Activated CD4-positive, alpha-beta T cell treated with anti-CD3 and anti-CD28 coated beads for 36 hours (primary cell): ENCODE measurements around the gene COMMD8. TPM values are rescaled to one million over a fixed set of nuclear protein-coding genes. Genes with fewer than 3 reads are reported as not detected.
"Not testable (repeated sequence)": the region's sequence is repeated elsewhere in the genome, so short reads cannot be mapped to it uniquely, and the experiment has no call there.

ENCODE experiments used
- ATAC-seq: fragments of 200-7000 bp; cut with Tn5 transposase; one replicate; pipeline ENCODE4 v1.10.0; 2021; ENCODE audit warnings: mild to moderate bottlenecking, moderate library complexity
- CTCF ChIA-PET: fragments of 350-600 bp; sonication (Branson Sonifier 250); formaldehyde crosslinking; loops from one replicate; lab custom pipeline; 2021; ENCODE audit warnings: antibody characterized with exemption; lab: Charles Lee
- POLR2A ChIA-PET: fragments of 350-600 bp; sonication (Branson Sonifier 250); formaldehyde crosslinking; loops from one replicate; lab custom pipeline; 2021; ENCODE audit warnings: antibody characterized with exemption, inconsistent platforms; lab: Charles Lee
- DNase-seq: peaks from one replicate; pipeline ENCODE4 v3.0.0-alpha.2; 2020
- H3K27ac Mint-ChIP-seq: one replicate; pipeline ENCODE4 v1.8.0; 2021; ENCODE audit warnings: mixed read lengths
- H3K27me3 Mint-ChIP-seq: one replicate; pipeline ENCODE4 v1.8.0; 2021; ENCODE audit warnings: mixed read lengths
- H3K36me3 Mint-ChIP-seq: one replicate; pipeline ENCODE4 v1.8.0; 2021; ENCODE audit warnings: low read depth, mixed read lengths
- H3K4me1 Mint-ChIP-seq: one replicate; pipeline ENCODE4 v1.8.0; 2021; ENCODE audit warnings: mixed read lengths
- H3K4me3 Mint-ChIP-seq: one replicate; pipeline ENCODE4 v1.8.0; 2021; ENCODE audit warnings: mild to moderate bottlenecking, moderate library complexity, mixed read lengths
- H3K9me3 Mint-ChIP-seq: one replicate; pipeline ENCODE4 v1.8.0; 2021; ENCODE audit warnings: low read depth, mixed read lengths
- intact Hi-C, 2 experiments: fragments of 100-400 bp; cut with DNase I in 1 of 2; cut with micrococcal nuclease in 1 of 2; formaldehyde crosslinking; loops; one replicate each; pipeline versions ENCODE4 v1.14.2 to v1.15.1; 2022 to 2024; cut with DNase I, micrococcal nuclease
- total RNA-seq, 2 experiments: library from RNA; stranded (reverse); gene quantifications; one replicate each; pipeline ENCODE4 v1.2.3, GENCODE V29; 2021

COMMD8 gene
- total RNA-seq, 2 experiments from 2014 or later = 15.0 to 26.5 TPM

GRCh38 chr4:47486727-47487126 is 23.2 kb upstream of the COMMD8 start:
- H3K36me3 Mint-ChIP-seq, DNase-seq, POLR2A ChIA-PET, ATAC-seq, H3K27ac Mint-ChIP-seq, H3K4me3 Mint-ChIP-seq, H3K9me3 Mint-ChIP-seq, H3K27me3 Mint-ChIP-seq: not testable (repeated sequence)
- intact Hi-C loops = loop anchor here in 1 of 2 experiments (5.0 kb wide), 1 partner anchor 76 kb away; no protein-coding TSS in a partner anchor
- CTCF ChIA-PET = interaction anchor here (0.8 kb wide), 1 partner anchor 687 kb away, joined by 3 read pairs; no protein-coding TSS in a partner anchor
- H3K4me1 Mint-ChIP-seq = peaks cover 37% of the 10 kb centered on the region

GRCh38 chr4:47486231-47486673 is 22.8 kb upstream of the COMMD8 start:
- ATAC-seq = no peak
- H3K4me3 Mint-ChIP-seq = peak overlapping the region; percentile 83

GRCh38 chr4:47485768-47486167 is 22.3 kb upstream of the COMMD8 start:
- ChIA-PET CTCF (interaction anchor here (1.1 to 3.7 kb wide), 4 partner anchors 17 to 81 kb away, joined by 3 to 18 read pairs (median 6); partner anchors contain the start of gene COMMD8), POLR2A (interaction anchor here (0.7 kb wide), 1 partner anchor 55 kb away, joined by 9 read pairs; no protein-coding TSS in a partner anchor)
- Mint-ChIP-seq H3K36me3 (no peaks in the 10 kb centered on the region), H3K27ac (peak overlapping the region; percentile 82), H3K9me3 (no peaks in the 10 kb centered on the region), H3K27me3 (no peaks in the 10 kb centered on the region), H3K4me3 (peak overlapping the region; percentile 83), H3K4me1 (peaks cover 31% of the 10 kb centered on the region)
- intact Hi-C loops = loop anchor here (1.0 to 5.0 kb wide), 3 partner anchors 22 to 77 kb away; partner anchors contain the start of gene COMMD8 (in 2 of the 2)
- ATAC-seq (no peak), DNase-seq (no peak)

More at GRCh38 chr4:47486231-47486673, 22.8 kb upstream of the COMMD8 start:
- DNase-seq = no peak
- Mint-ChIP-seq H3K9me3 (no peaks in the 10 kb centered on the region), H3K4me1 (peaks cover 34% of the 10 kb centered on the region), H3K27me3 (no peaks in the 10 kb centered on the region), H3K27ac (peak overlapping the region; percentile 82), H3K36me3 (no peaks in the 10 kb centered on the region)
- intact Hi-C loops = loop anchor here in 1 of 2 experiments (5.0 kb wide), 1 partner anchor 76 kb away; no protein-coding TSS in a partner anchor
- CTCF ChIA-PET = interaction anchor here (2.6 to 3.7 kb wide), 2 partner anchors 23 to 80 kb away, joined by 8 to 18 read pairs; partner anchors contain the start of gene COMMD8
- POLR2A ChIA-PET = no interaction called here

GRCh38 chr4:47485047-47485692 is 21.7 kb upstream of the COMMD8 start, which contains the start of gene ATP10D:
Gene ATP10D, plus strand, starts transcription at chr4:47485275. Its CDS starts 27,266 bp downstream, at chr4:47512541.
- no peaks in the 10 kb centered on the region for H3K9me3 Mint-ChIP-seq
- intact Hi-C loops = loop anchor here (1.0 to 5.0 kb wide), 3 partner anchors 22 to 77 kb away; partner anchors contain the start of gene COMMD8 (in 2 of the 2)
- H3K36me3 Mint-ChIP-seq = no peaks in the 10 kb centered on the region
- DNase-seq (peak; percentile 88), ATAC-seq (peak; percentile 97)
- ChIA-PET POLR2A (interaction anchor here (0.5 to 1.2 kb wide), 3 partner anchors 14 to 429 kb away, joined by 3 to 9 read pairs (median 4); no protein-coding TSS in a partner anchor), CTCF (interaction anchor here (0.6 to 3.7 kb wide), 10 partner anchors 12 to 681 kb away, joined by 3 to 18 read pairs (median 4); partner anchors contain the start of gene COMMD8)
- no peaks in the 10 kb centered on the region for H3K27me3 Mint-ChIP-seq
- peaks cover 26% of the 10 kb centered on the region for H3K4me1 Mint-ChIP-seq
- peak within 1 kb of the TSS; percentile 82 for H3K27ac Mint-ChIP-seq
- peak within 1 kb of the TSS; percentile 83 for H3K4me3 Mint-ChIP-seq

GRCh38 chr4:47484168-47484567 is 20.7 kb upstream of the COMMD8 start:
- intact Hi-C loops = loop anchor here in 1 of 2 experiments (2.0 kb wide), 1 partner anchor 49 kb away; no protein-coding TSS in a partner anchor
- DNase-seq (no peak), ATAC-seq (no peak)
- no peaks in the 10 kb centered on the region for H3K36me3 Mint-ChIP-seq
- ChIA-PET CTCF (interaction anchor here (1.1 to 3.7 kb wide), 5 partner anchors 11 to 83 kb away, joined by 3 to 18 read pairs (median 8); partner anchors contain the start of gene COMMD8), POLR2A (interaction anchor here (1.2 kb wide), 1 partner anchor 13 kb away, joined by 4 read pairs; no protein-coding TSS in a partner anchor)
- H3K4me3 Mint-ChIP-seq = peak overlapping the region; percentile 83
- no peaks in the 10 kb centered on the region for H3K27me3 Mint-ChIP-seq
- H3K9me3 Mint-ChIP-seq = no peaks in the 10 kb centered on the region
- peaks cover 26% of the 10 kb centered on the region for H3K4me1 Mint-ChIP-seq
- H3K27ac Mint-ChIP-seq = peak overlapping the region; percentile 47

- ChIA-PET POLR2A (no interaction called here), CTCF (interaction anchor here (1.1 to 3.7 kb wide), 5 partner anchors 11 to 83 kb away, joined by 3 to 18 read pairs (median 8); partner anchors contain the start of gene COMMD8)
- no peak for DNase-seq
- H3K4me3 Mint-ChIP-seq = no peak overlapping the region
- H3K27me3 Mint-ChIP-seq = no peaks in the 10 kb centered on the region
- no peaks in the 10 kb centered on the region for H3K9me3 Mint-ChIP-seq
- H3K4me1 Mint-ChIP-seq = peaks cover 26% of the 10 kb centered on the region
- ATAC-seq = no peak
- intact Hi-C loops = loop anchor here in 1 of 2 experiments (2.0 kb wide), 1 partner anchor 49 kb away; no protein-coding TSS in a partner anchor
- no peak overlapping the region for H3K27ac Mint-ChIP-seq
- no peaks in the 10 kb centered on the region for H3K36me3 Mint-ChIP-seq
These were observed 20.2 kb upstream of the COMMD8 start for GRCh38 chr4:47483745-47484144.

GRCh38 chr4:47482326-47482725 is 18.8 kb upstream of the COMMD8 start:
- DNase-seq (no peak), ATAC-seq (no peak)
- POLR2A ChIA-PET = no interaction called here
- Mint-ChIP-seq H3K4me3 (no peak overlapping the region), H3K36me3 (no peaks in the 10 kb centered on the region), H3K27me3 (no peaks in the 10 kb centered on the region), H3K4me1 (peaks cover 26% of the 10 kb centered on the region), H3K9me3 (no peaks in the 10 kb centered on the region), H3K27ac (no peak overlapping the region)
- CTCF ChIA-PET = interaction anchor here (1.1 to 2.8 kb wide), 2 partner anchors 9 to 10 kb away, joined by 3 to 12 read pairs; no protein-coding TSS in a partner anchor
- intact Hi-C loops = no loop called here

GRCh38 chr4:47478804-47479203 is 15.3 kb upstream of the COMMD8 start:
- intact Hi-C loops = no loop called here
- Mint-ChIP-seq H3K27me3 (no peaks in the 10 kb centered on the region), H3K4me3 (no peak overlapping the region), H3K36me3 (no peaks in the 10 kb centered on the region), H3K4me1 (peaks cover 5% of the 10 kb centered on the region), H3K27ac (no peak overlapping the region), H3K9me3 (no peaks in the 10 kb centered on the region)
- DNase-seq (no peak), ATAC-seq (no peak)
- ChIA-PET POLR2A (no interaction called here), CTCF (no interaction called here)

GRCh38 chr4:47475411-47475810 is 11.9 kb upstream of the COMMD8 start:
- Mint-ChIP-seq H3K27ac (no peak overlapping the region), H3K27me3 (no peaks in the 10 kb centered on the region), H3K4me3 (no peak overlapping the region), H3K4me1 (no peaks in the 10 kb centered on the region), H3K9me3 (no peaks in the 10 kb centered on the region), H3K36me3 (no peaks in the 10 kb centered on the region)
- ChIA-PET CTCF (no interaction called here), POLR2A (no interaction called here)
- ATAC-seq = no peak
- intact Hi-C loops = no loop called here
- DNase-seq = no peak

GRCh38 chr4:47474799-47475198 is 11.3 kb upstream of the COMMD8 start:
- Mint-ChIP-seq H3K27me3 (no peaks in the 10 kb centered on the region), H3K9me3 (no peaks in the 10 kb centered on the region), H3K36me3 (no peaks in the 10 kb centered on the region), H3K4me3 (no peak overlapping the region), H3K27ac (no peak overlapping the region), H3K4me1 (no peaks in the 10 kb centered on the region)
- CTCF ChIA-PET = no interaction called here
- POLR2A ChIA-PET = no interaction called here
- intact Hi-C loops = no loop called here
- no peak for ATAC-seq
- no peak for DNase-seq

GRCh38 chr4:47473141-47473750 is 9.7 kb upstream of the COMMD8 start:
- Mint-ChIP-seq H3K27me3 (no peaks in the 10 kb centered on the region), H3K4me3 (no peak overlapping the region), H3K9me3 (no peaks in the 10 kb centered on the region), H3K27ac (no peak overlapping the region), H3K4me1 (no peaks in the 10 kb centered on the region), H3K36me3 (no peaks in the 10 kb centered on the region)
- ChIA-PET CTCF (interaction anchor here (1.2 to 1.9 kb wide), 2 partner anchors 10 to 17 kb away, joined by 3 to 12 read pairs; no protein-coding TSS in a partner anchor), POLR2A (no interaction called here)
- no peak for ATAC-seq
- DNase-seq = no peak
- intact Hi-C loops = no loop called here
